GM19025 (cell line): ENCODE results near the gene EPB41L4A.
A peak's percentile ranks its signal among the peaks of the same experiment; 100 is the strongest.

Experiments
- ATAC-seq: cut with Tn5 transposase; IDR thresholded peaks from one replicate; pipeline ENCODE4 v1.9.1; 2021; ENCODE audit warnings: mild to moderate bottlenecking, low read depth, moderate library complexity; ENCODE audit not compliant: unreplicated experiment

The EPB41L4A gene

DNA sequence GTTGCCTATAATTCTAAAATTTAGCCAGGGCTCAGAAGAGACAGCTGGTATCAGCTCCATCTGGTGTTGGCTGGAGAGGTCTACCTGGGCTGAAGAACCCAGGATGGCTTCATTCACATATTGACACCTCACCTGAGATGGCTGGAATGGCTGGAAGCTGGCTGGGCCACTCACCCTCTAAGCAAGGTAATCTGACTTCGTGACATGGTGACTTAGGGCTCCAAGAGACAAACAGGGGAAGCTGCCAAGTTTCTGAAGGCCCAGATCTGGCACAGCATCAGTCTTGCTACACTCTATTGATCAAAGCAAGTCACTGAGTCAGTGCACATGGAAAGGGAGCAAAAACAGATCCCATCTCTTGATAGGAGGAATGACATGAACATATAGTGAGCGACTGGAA, 102.3 kb downstream of the EPB41L4A start:
- ATAC-seq, result no peak

DNA sequence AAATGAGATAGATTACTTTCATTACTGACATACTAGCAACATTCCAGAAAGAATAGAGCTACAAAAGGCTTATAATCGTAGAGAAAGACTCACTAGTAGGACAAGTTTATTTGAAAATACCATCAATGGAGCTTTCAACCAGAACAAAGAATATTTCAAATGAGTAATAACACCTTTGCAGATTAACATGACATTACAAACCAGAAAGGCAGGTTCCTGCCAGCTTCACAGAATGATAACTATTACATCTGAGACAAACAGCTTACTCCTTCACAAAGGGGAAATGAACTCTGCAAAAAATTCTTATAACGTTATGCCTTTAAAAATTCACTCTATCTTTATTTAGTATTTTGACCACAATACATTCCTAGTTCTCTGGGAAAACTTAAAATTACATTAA, 103.1 kb downstream of the EPB41L4A start:
- ATAC-seq, result no peak

DNA sequence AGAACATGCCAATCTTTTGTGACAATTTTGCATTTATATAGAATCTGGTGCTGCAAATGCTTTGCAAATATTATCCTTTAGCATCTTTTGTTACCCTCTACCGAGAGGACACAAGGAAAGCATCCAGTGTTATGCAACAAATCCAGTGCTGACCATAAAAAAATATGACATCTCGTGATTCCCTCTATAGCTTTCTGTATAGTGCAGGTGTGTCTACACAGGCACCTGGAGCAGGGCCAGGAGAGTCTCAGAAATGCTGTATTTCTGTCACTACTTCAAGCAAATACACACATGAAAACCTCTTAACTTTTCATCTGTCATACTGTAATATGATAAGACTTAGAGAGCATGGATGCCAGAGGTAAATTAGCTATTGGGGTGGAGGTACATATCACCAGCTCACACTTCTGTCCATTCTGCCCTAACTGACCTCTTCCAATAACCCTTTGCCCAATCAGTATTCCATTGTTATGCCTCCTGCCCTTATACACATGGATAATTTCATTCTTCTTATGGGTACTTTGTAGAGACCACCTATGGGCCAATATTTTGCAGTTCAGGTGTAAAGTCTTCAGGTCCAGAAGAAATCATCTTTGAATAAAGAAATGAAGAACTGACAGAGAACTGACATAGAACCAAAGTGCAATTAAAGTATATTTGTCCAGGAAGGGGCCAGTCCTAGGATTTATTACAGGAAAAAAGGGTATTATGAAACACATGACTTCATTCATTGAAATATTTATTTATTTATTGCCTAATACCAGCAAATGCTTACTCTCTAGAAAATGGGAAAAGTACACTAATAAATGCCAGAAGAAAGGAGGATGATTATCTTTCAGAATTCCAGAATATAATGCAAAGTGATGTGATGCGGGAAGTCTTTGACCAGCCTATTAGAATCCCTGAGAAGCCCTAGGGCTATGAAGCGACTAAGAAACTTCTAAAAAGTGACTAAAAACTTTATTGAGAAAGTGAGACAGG, 106.5 kb downstream of the EPB41L4A start:
- ATAC-seq, result no peak

DNA sequence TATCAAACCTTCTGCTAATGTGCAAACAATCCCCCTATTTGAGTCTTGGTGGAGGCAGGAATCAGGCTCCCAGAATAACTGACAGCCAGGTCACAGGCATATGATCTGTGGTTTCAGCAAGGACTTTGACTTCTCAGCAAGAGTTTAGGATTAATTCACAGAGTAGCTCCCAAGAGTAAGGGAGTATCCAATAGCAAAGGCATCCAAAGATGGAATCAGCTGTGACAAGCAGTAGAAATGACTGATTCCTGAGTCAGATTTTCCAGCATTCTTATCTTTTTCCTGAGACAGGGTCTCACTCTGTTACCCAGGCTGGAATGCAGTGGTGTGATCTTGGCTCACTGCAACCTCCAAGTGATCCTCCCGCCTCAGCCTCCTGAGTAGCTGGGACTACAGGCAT, 108.3 kb downstream of the EPB41L4A start:
- ATAC-seq, result no peak

DNA sequence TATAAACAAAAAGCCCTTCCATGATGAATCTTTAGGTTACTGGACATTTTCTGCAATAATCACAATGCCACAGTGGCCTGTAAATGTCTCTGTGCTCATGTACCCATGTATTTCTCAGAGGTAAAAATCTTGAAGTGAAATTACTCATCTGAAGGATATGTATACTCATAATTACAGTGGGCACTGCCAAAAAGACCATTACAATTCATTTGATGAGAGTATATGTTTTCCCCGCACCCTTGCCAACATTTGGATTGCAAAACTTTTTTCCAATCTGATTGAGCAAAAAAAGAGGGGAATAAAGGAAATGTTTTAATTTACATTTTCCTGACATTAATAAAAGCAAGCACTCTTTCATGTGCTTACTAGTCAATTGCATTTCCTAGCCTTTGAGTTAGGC, 110.5 kb downstream of the EPB41L4A start:
- no peak for ATAC-seq

DNA sequence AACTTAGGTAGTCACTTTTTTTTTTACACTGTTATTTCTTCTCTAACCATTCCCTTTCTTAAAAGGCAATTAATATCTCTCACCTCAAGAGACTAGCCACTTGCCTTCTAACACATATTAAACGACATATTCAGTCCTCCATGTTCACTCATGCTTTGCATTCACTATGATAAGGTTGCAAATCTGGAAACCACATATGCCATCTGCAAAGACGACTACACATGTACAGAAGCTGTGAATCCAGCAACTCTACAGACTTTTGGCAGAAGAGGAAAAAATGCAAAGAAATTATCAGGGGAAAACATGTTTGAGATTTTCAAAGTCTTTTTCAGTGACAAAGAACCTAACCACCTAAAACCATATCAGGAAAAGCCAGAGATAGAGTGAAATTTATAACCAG, 112.1 kb downstream of the EPB41L4A start:
- no peak for ATAC-seq

DNA sequence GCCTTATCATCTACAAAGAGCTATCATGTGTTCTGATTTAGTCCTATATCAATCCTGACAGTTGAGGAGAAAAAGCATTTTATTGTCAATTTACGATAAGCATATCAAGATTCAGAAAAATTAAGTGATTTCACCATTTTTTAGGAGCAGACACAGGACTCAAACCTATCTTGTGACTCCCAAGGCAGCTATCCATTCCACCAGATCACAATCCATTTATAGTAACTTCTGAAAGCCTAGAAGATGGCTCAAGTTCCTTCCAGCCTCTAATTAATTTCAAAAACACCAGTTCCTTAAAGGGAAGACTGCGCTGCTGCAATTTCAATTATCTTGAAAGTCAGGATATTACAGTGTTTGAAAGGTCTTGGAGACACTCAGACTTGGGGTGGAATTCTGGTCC, 114.3 kb downstream of the EPB41L4A start:
- no peak for ATAC-seq

DNA sequence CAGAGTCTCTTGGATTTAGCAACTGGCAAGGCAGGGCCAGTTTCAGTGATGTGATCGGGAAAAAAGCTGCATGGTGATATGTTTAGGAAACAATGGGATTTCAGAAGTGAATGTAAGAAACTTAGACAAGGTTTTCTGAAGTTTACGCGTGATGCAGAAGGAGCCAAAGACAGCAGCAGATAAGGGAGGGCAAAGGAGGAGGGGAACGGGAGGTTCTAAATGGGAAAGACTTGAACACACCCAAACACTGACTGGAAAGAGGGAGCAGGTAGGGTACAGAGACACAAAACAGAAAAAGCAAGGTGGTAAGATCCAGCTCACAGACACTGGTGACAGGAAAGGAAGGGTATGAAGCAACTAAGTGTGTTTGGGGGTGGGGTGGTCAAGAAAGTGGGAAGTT, 115.4 kb downstream of the EPB41L4A start:
- ATAC-seq, result no peak

DNA sequence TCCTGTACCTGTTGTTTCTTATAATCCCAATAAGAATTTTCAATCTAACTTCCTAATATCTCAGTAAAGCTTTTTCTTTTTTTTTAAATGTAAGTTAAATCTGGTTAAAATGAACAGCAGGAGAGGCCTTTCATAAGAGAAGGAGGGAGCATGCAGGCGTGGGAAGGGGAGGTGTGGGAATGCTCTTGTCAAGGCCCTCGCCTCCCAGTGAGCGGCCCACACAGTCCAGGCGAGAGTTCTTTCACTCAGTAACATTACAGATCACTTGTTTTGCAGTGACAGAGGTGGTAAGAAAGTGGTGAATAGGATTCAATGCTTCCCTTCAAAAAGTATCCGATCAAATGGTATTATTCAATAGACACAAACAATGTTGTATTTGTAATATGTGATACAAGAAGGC, 125.0 kb downstream of the EPB41L4A start:
- ATAC-seq, result no peak

DNA sequence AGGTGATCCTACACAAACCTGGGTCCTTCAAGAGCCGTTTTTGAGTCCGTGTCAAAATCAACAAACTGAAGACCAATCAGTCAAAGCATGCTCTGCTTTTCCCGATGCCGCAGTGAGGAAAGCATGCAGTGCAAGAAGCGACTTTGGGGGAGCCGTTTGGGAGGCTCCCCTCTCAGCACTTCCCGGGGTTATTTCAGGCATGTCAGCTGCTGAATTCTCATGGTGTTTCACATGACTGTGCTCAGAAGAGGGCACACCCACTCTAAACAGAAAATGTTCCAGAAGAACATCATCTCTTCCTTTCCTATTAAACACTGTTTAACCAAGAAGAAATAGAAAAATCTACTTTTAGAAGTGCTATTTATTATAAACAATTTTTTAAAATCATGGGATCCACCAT, 125.5 kb downstream of the EPB41L4A start:
- ATAC-seq, result no peak

DNA sequence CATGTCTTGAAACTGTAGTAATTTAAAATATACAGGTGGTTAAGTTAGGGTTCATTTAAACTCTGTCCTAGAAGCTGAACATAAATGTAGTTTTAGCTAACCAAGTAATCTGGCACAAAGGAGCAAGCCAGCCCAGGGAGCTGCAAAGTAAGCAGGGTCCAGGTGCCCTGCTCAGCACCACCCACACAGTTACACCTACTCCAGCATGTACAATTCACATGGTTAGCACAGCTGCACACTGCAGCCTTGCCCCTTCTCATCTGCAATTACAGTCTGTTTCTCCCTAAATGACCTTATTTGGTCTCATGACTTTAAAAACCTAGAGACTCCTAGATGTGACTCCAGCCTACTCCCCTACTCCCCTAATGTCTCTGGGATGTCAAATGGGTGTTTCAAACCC, 128.4 kb downstream of the EPB41L4A start:
- ATAC-seq, result no peak

DNA sequence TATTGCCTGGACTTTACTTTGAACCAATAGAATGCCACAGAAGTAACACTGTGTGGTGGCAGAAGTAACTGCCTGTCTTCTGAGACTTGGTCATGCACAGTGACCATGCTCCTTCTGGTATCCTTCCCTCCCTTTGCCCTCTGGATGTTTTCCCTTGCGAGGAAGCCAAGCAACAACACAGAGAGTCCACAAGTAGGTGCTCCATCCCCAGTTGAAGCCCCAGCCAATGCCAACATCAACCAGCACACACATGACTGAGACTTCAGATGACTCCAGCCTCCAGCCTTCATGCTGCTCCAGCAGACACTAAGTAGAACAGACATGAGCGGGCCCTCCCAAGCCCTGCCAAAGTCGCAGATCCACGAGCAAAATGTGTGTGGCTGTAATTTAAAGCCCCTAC, 129.6 kb downstream of the EPB41L4A start:
- ATAC-seq, result no peak

DNA sequence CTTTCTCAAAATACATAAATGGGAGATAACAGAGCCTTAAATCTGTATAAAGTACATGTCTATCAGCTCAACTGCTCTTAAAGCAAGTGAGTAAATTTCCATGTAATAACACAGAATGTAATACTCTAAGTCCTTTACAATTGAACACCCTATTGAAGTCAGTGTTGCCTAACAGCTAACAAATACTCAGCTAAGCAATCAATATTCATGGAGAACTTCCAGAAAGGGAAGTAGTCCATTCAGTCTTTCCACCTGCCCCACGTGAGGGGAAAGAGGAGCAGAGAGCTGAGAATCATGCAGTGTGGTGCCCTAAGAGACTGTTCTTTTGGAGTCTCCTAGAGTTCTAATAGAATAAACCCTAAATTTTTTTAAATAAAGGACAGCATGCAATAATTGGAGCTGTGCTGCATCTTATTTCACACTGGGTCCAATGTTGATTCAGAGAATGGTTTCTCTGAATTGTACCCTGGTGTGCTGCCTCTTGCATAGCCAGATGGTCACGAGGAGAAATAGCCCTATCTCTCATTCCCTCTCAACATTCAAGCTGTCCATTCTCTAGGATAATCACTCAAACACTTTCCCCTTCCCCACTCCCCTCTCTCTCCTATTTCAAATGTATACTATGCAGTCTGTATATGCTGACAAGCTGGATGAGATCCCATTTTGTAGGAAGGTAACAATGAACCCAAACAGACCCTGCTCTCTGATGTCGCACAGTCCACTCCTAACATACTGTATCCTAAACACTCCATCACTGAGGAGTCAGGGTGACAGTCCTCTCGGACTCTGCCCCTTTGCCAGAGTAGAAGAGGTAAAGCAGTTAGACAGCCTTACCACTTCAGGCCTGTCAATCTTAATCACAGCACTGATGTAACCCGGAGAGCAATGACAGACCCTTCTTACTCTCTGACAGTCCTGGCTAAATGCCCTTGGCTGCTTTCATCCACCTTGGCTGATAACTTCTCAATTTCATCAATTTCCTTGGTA, 134.8 kb downstream of the EPB41L4A start:
- no peak for ATAC-seq

DNA sequence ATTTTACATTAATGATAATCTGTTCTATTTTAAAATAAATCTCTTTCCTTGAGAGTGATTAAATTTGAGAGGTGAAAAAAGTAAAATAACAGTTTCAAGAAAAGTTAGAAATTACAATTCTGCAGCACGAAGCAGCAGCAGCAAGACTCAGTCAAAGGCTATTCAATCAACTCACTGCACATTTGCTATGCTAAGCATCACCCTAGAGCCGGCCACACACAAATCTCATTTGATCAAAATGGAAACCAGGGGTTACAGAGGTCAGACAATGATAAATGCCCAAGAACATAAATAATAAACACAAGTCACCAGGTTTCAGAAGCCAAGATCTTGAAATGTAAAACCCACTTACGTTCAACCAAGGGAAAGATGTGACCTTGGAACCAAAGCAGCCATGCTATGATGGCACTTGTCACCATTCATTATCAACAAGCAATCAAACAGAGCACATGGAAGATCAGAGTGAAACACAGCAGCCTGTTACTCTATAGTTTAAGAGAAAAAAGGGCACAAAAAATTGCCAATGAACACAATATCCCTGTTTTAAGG, 136.0 kb downstream of the EPB41L4A start:
- no peak for ATAC-seq

DNA sequence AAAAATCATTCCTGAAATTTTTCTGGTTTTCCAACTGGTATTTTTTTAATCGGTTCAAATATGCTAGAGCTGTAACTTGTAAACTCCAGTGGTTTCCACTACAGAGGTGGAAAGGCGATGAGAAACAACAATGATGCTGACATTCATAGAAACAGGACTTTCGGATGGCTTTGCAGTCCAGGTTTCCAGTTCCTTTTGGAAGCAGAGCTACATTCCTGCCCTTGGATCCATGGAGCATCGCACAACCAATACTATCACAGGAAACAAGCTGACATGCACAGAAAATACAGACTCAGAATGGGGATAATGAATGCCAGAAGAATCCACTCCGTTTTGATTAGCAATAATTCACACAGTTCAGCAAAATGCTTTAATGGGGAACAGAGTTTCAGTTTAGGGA, 140.0 kb downstream of the EPB41L4A start:
- ATAC-seq, result no peak

DNA sequence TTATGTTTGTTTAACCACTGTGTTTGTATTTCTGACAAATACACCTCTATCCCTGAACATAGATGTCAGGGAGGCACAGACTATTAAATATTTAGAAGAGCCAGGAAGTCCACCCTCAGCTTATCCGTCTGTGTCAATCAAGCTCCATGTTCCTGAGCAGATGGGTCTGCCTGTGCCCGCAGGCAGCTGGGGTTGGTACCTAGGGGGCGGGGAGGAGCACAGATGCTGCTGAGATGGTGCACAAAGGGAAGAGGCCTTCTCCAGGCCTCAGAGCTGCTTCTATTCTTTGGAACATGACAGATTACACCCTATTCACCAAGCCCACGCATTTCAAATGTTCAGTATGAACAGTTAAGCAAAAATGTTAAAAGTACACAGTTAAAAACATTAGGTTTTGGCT, 142.1 kb downstream of the EPB41L4A start:
- ATAC-seq, result no peak

DNA sequence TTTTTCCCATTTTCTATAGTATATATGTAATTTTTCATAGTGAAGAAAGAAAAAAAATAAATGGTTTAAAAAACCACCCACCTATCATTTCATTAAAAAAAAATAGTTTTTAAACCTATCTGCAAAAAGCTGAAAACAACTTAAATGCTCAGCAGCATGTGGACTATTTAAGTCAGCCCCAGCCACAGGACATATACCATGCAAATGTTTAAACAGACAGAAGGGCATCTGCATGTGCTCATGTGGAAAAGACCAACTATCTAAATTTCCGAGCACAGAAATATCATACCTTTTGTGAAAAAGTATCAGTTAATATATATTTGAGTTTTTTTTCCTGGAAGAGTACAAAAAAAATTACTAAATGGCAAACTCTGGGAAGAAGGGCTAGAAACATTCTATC, 143.4 kb downstream of the EPB41L4A start:
- ATAC-seq, result no peak

DNA sequence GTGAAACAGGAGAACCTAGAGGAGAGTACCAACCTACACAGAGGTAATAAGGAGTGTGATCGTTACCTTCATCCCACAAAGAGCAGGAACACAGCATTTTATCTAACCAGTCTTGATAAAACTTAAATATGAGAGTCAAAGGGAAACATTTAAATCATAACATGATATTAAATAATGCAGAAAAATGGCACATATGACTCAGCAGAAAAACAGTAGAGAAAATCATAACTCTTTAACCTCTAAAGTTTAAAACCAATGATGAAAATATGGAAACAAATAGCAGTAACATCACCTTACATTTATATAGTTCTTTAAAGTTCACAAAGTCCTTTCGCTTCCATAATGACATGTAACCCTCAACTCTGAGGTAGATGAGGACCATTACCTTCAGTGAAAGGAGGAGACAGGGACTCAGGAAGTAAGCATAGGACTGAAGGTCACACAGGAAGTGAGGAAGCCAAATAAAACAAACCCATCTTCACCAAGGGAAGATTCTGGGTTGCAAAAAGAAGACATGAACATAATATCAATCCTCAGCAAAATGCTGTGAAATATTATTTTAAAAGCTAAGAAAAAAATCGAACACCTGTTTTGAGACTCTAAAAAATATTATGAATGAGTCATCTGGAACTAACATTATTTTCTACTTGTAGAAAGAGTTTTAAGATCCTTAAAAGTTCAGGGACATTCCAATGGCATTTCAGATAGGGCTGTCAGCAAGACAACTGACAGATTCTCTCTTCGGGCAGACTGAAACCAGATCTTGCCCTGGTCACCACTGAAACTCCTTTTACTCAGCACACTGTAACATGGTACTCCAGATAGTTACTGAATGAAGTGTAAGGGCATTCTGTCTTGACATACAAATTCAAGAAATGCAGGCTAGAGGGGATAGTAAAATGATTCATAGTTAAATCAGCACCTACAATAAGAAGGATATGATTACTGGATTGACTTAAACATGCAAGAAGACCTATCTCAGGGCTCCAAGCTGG, 148.5 kb downstream of the EPB41L4A start:
- peak; percentile 57 for ATAC-seq

DNA sequence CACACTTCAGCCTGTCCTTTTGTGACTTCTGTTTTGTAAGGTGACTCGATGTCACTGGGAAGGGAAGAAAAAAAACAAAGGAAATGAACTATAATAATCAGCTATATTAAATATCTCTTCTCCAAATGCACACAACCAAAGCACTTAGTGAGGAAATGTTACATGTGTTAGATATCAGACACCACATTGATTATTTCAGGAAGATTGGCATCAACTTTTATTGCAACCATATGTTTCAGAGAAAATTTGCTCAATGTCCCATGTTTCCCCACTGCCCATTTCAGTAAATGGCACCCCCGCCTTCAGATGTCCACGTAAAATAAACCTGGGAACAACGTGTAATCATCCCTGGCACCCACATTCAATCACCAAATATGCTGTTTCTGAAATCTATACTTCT, 151.8 kb downstream of the EPB41L4A start:
- ATAC-seq, result no peak

DNA sequence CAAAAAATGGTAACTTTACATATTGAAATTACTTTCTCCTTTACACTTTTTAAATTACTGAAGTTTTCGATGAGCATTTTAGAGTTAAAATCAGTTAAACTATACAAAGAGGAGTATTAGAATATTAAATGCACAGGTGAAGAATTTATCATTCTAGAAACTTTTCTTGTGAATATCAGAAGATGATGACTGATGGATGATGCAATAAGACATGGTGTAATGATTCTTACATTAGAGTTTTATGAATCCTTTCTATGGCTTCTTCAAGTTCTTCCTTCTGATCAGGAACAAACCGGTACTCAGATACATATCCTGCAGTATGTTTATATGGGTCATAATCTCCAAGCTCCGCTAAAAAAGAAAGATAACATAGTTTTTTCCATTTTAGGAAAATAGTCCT, 154.4 kb downstream of the EPB41L4A start:
- ATAC-seq, result no peak
